ENCODE data around the gene MAP2K5.

MAP2K5 gene

DNA sequence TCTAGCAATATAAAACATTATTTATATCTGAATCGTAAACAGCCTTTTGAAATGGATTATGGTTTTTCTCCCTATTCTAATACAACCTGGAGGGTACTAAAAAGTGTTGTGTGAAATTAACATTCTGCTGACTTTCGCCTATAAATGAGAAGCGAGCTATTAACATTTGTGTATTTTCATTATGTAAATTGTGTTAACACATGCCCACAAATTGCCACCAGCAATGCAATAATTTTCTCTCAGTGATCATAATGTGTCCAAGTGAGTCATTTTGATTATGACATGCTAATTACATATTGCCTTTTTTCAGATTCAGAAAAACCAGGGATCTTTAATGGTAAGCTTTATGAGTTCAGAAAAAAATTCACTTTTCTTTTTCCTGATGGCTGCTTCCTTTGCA, 205.4 kb downstream of the MAP2K5 start:
- ATAC-seq = no peak
- no peak for TF ChIP-seq OSR1 (CRISPR knock-in tag; IDR thresholded peaks at IDR 0.05)

DNA sequence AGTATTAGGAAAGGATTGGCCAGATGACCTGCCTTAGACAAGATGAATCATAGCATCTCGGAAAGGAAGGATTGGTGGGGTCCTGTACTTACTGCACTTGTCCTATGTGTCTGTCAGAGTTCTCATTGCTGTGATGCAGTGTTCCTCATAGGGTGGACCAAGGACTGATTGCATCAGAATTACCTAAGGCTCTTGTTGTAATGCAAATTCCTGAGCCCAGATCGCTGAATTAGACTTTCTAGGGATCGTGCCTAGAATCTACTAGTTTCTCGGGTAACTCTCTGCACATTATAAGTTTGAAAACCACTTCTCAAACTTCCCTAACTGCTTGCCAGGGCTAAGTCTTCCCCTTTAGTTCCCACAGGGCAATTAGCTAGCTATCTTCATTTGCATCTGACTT, 207.9 kb downstream of the MAP2K5 start:
- no peak for ATAC-seq
- TF ChIP-seq TCF4 (CRISPR knock-in tag; IDR thresholded peaks at IDR 0.05; ENCODE audit: borderline replicate concordance) (no peak), OSR1 (CRISPR knock-in tag; IDR thresholded peaks at IDR 0.05) (no peak), ZNF70 (CRISPR knock-in tag; IDR thresholded peaks at IDR 0.05) (no peak), TOX (CRISPR knock-in tag; IDR thresholded peaks at IDR 0.05; ENCODE audit: borderline replicate concordance) (no peak), RARB (CRISPR knock-in tag; IDR thresholded peaks at IDR 0.05) (no peak), ZNF8 (CRISPR knock-in tag; IDR thresholded peaks at IDR 0.05) (no peak), CSDC2 (CRISPR knock-in tag; IDR thresholded peaks at IDR 0.05) (no peak), ZFP3 (CRISPR knock-in tag; IDR thresholded peaks at IDR 0.05) (no peak), ESRRG (CRISPR knock-in tag; IDR thresholded peaks at IDR 0.05) (no peak), GLIS3 (CRISPR knock-in tag; IDR thresholded peaks at IDR 0.05) (no peak), ISL1 (CRISPR knock-in tag; IDR thresholded peaks at IDR 0.05) (no peak), BACH2 (CRISPR knock-in tag; IDR thresholded peaks at IDR 0.05; ENCODE audit: borderline replicate concordance) (no peak), ZFP30 (CRISPR knock-in tag; IDR thresholded peaks at IDR 0.05) (no peak), ARNTL (CRISPR knock-in tag; IDR thresholded peaks at IDR 0.05; ENCODE audit: borderline replicate concordance, low read depth) (no peak), ZNF565 (CRISPR knock-in tag; conservative IDR thresholded peaks at IDR 0.05; ENCODE audit: low read depth) (no peak), PPARA (CRISPR knock-in tag; IDR thresholded peaks at IDR 0.05; ENCODE audit: borderline replicate concordance) (no peak), ZC3H10 (CRISPR knock-in tag; IDR thresholded peaks at IDR 0.05) (no peak)
- TF ChIP-seq, protein P1, sequence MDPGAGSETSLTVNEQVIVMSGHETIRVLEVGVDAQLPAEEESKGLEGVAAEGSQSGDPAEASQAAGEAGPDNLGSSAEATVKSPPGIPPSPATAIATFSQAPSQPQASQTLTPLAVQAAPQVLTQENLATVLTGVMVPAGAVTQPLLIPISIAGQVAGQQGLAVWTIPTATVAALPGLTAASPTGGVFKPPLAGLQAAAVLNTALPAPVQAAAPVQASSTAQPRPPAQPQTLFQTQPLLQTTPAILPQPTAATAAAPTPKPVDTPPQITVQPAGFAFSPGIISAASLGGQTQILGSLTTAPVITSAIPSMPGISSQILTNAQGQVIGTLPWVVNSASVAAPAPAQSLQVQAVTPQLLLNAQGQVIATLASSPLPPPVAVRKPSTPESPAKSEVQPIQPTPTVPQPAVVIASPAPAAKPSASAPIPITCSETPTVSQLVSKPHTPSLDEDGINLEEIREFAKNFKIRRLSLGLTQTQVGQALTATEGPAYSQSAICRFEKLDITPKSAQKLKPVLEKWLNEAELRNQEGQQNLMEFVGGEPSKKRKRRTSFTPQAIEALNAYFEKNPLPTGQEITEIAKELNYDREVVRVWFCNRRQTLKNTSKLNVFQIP (CRISPR knock-in tag; IDR thresholded peaks at IDR 0.05; ENCODE audit: borderline replicate concordance, low read depth) = no peak
- TF ChIP-seq, protein P2, sequence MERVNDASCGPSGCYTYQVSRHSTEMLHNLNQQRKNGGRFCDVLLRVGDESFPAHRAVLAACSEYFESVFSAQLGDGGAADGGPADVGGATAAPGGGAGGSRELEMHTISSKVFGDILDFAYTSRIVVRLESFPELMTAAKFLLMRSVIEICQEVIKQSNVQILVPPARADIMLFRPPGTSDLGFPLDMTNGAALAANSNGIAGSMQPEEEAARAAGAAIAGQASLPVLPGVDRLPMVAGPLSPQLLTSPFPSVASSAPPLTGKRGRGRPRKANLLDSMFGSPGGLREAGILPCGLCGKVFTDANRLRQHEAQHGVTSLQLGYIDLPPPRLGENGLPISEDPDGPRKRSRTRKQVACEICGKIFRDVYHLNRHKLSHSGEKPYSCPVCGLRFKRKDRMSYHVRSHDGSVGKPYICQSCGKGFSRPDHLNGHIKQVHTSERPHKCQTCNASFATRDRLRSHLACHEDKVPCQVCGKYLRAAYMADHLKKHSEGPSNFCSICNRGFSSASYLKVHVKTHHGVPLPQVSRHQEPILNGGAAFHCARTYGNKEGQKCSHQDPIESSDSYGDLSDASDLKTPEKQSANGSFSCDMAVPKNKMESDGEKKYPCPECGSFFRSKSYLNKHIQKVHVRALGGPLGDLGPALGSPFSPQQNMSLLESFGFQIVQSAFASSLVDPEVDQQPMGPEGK (CRISPR knock-in tag; IDR thresholded peaks at IDR 0.05; ENCODE audit: borderline replicate concordance) = no peak
- TF ChIP-seq, protein P3, sequence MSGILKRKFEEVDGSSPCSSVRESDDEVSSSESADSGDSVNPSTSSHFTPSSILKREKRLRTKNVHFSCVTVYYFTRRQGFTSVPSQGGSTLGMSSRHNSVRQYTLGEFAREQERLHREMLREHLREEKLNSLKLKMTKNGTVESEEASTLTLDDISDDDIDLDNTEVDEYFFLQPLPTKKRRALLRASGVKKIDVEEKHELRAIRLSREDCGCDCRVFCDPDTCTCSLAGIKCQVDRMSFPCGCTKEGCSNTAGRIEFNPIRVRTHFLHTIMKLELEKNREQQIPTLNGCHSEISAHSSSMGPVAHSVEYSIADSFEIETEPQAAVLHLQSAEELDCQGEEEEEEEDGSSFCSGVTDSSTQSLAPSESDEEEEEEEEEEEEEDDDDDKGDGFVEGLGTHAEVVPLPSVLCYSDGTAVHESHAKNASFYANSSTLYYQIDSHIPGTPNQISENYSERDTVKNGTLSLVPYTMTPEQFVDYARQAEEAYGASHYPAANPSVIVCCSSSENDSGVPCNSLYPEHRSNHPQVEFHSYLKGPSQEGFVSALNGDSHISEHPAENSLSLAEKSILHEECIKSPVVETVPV (CRISPR knock-in tag; IDR thresholded peaks at IDR 0.05) = no peak

DNA sequence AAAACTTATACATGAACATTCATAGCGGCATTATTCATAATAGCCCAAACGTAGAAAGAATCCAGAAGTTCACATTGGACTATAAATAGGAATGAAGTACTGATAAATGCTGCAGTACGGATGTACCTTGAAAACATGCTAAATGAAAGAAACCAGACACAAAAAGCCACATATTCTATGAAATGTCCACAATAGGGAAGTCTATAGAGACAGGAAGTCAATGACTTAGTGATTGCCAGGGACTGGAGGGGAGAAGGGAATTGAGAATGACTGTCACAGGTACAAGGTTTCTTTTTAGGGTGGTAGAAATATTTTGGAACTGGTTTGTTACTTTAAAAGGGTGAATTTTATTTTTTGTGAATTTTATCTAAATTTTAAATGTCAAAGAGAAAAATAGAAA, 211.4 kb downstream of the MAP2K5 start:
- no peak for TF ChIP-seq OSR1 (CRISPR knock-in tag; IDR thresholded peaks at IDR 0.05)
- no peak for TF ChIP-seq ZFP3 (CRISPR knock-in tag; IDR thresholded peaks at IDR 0.05)
- TF ChIP-seq TOX (CRISPR knock-in tag; IDR thresholded peaks at IDR 0.05; ENCODE audit: borderline replicate concordance) = no peak
- TF ChIP-seq GLIS3 (CRISPR knock-in tag; IDR thresholded peaks at IDR 0.05) = no peak
- no peak for TF ChIP-seq SNAI2 (CRISPR knock-in tag; IDR thresholded peaks at IDR 0.05)
- no peak for TF ChIP-seq PPARA (CRISPR knock-in tag; IDR thresholded peaks at IDR 0.05; ENCODE audit: borderline replicate concordance)
- TF ChIP-seq, protein P4, sequence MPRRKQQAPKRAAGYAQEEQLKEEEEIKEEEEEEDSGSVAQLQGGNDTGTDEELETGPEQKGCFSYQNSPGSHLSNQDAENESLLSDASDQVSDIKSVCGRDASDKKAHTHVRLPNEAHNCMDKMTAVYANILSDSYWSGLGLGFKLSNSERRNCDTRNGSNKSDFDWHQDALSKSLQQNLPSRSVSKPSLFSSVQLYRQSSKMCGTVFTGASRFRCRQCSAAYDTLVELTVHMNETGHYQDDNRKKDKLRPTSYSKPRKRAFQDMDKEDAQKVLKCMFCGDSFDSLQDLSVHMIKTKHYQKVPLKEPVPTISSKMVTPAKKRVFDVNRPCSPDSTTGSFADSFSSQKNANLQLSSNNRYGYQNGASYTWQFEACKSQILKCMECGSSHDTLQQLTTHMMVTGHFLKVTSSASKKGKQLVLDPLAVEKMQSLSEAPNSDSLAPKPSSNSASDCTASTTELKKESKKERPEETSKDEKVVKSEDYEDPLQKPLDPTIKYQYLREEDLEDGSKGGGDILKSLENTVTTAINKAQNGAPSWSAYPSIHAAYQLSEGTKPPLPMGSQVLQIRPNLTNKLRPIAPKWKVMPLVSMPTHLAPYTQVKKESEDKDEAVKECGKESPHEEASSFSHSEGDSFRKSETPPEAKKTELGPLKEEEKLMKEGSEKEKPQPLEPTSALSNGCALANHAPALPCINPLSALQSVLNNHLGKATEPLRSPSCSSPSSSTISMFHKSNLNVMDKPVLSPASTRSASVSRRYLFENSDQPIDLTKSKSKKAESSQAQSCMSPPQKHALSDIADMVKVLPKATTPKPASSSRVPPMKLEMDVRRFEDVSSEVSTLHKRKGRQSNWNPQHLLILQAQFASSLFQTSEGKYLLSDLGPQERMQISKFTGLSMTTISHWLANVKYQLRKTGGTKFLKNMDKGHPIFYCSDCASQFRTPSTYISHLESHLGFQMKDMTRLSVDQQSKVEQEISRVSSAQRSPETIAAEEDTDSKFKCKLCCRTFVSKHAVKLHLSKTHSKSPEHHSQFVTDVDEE (CRISPR knock-in tag; IDR thresholded peaks at IDR 0.05) = no peak
- TF ChIP-seq CSDC2 (CRISPR knock-in tag; IDR thresholded peaks at IDR 0.05) = no peak
- TF ChIP-seq, protein P1 (CRISPR knock-in tag; IDR thresholded peaks at IDR 0.05; ENCODE audit: borderline replicate concordance, low read depth) = no peak
- TF ChIP-seq RARB (CRISPR knock-in tag; IDR thresholded peaks at IDR 0.05) = no peak
- TF ChIP-seq TCF4 (CRISPR knock-in tag; IDR thresholded peaks at IDR 0.05; ENCODE audit: borderline replicate concordance) = no peak
- TF ChIP-seq ZNF565 (CRISPR knock-in tag; conservative IDR thresholded peaks at IDR 0.05; ENCODE audit: low read depth) = no peak
- TF ChIP-seq ISL1 (CRISPR knock-in tag; IDR thresholded peaks at IDR 0.05) = no peak
- TF ChIP-seq, protein P5, sequence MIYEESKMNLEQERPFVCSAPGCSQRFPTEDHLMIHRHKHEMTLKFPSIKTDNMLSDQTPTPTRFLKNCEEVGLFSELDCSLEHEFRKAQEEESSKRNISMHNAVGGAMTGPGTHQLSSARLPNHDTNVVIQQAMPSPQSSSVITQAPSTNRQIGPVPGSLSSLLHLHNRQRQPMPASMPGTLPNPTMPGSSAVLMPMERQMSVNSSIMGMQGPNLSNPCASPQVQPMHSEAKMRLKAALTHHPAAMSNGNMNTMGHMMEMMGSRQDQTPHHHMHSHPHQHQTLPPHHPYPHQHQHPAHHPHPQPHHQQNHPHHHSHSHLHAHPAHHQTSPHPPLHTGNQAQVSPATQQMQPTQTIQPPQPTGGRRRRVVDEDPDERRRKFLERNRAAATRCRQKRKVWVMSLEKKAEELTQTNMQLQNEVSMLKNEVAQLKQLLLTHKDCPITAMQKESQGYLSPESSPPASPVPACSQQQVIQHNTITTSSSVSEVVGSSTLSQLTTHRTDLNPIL (CRISPR knock-in tag; IDR thresholded peaks at IDR 0.05; ENCODE audit: low read depth) = no peak
- no peak for TF ChIP-seq ZC3H10 (CRISPR knock-in tag; IDR thresholded peaks at IDR 0.05)
- no peak for TF ChIP-seq ZFP30 (CRISPR knock-in tag; IDR thresholded peaks at IDR 0.05)
- no peak for TF ChIP-seq ZNF70 (CRISPR knock-in tag; IDR thresholded peaks at IDR 0.05)
- TF ChIP-seq, protein P2 (CRISPR knock-in tag; IDR thresholded peaks at IDR 0.05; ENCODE audit: borderline replicate concordance) = no peak
- TF ChIP-seq BACH2 (CRISPR knock-in tag; IDR thresholded peaks at IDR 0.05; ENCODE audit: borderline replicate concordance) = no peak
- ATAC-seq = no peak
